Stimulated activated CD8-positive, alpha-beta memory T cell treated with anti-CD3 and anti-CD28 coated beads, Interleukin-7, amount 100 ng/mL, for 48 hours (primary cell): ENCODE results near the gene REXO4.
"Not testable (repeated sequence)": the region's sequence is repeated elsewhere in the genome, so short reads cannot be mapped to it uniquely, and the experiment has no call there.

Experiments used
- DNase-seq, 2 donors: peaks; one replicate each; pipeline ENCODE4 v3.0.0-alpha.2; 2020; ENCODE audit warnings: low read depth in 1 of 2; ENCODE audit errors: extremely low read depth in 1 of 2

Gene REXO4

DNA sequence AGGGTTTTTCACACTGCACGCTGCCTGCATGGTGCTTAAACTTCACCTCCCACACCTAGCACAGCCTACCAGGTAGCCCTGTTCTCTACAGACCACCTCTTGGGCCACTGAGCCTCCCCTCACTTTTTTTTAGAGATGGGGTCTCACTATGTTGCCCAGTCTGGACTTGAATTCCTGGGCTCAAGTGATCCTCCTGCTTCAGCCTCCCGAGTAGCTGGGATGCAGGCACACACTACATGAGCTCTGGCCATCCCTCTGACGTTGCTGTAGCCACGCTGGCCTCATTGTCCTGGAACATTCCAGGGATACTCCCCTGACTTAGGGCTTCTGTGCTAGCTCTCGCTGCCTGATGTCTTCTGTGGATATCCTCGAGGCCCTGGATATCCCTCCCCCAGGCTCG, 34.8 kb upstream of the REXO4 start:
- DNase-seq: no peak

DNA sequence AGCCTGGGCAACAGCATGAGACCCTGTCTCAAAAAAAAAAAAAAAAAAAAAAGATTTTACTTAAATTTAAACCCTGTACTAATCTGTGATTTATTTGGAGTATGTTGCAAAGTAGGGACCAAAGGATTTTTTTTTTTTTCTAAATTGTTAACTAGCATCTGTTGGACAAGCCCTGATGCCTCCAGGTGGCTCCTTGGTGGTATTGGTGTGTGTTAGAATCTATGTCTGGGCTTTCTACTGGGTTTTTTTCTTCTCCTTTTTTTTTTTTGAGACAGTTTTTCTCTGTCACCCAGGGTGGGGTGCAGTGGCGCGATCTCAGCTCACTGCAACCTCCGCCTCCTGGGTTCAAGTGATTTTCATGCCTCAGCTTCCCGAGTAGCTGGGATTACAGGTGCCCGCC, 34.1 kb upstream of the REXO4 start:
- not testable (repeated sequence) for DNase-seq

DNA sequence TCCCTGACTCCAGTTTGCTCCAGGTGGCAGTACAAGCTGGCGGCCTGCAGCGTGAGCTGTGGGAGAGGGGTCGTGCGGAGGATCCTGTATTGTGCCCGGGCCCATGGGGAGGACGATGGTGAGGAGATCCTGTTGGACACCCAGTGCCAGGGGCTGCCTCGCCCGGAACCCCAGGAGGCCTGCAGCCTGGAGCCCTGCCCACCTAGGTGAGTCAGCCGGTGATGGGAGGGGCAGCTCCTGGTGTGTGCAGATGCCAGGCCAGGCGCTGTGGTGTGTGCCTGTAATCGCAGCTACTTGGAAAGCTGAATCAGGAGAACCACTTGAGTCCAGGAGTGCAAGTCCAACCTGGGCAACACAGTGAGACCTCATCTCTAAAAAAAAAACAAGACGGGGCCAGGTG, 31.9 kb upstream of the REXO4 start:
- no peak for DNase-seq

DNA sequence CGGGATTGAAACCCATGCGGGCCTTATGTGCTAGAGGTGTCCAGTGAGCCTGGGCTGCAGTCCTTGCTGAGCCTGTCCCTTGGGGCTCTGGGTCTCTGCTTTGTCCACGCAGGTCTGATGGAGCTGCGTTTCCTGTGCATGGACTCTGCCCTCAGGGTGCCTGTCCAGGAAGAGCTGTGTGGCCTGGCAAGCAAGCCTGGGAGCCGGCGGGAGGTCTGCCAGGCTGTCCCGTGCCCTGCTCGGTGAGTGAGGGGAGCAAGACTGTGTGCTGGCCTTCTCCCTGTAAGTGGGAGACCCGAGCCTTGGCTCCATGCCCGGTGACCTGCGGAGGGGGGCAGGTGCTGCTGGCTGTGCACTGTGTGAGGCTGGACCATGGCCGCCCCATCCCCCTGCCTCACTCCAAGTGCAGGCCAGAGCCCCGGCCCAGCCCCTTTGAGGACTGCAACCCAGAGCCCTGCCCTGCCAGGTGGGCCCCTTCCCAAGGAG, 30.7 kb upstream of the REXO4 start:
- no peak for DNase-seq

DNA sequence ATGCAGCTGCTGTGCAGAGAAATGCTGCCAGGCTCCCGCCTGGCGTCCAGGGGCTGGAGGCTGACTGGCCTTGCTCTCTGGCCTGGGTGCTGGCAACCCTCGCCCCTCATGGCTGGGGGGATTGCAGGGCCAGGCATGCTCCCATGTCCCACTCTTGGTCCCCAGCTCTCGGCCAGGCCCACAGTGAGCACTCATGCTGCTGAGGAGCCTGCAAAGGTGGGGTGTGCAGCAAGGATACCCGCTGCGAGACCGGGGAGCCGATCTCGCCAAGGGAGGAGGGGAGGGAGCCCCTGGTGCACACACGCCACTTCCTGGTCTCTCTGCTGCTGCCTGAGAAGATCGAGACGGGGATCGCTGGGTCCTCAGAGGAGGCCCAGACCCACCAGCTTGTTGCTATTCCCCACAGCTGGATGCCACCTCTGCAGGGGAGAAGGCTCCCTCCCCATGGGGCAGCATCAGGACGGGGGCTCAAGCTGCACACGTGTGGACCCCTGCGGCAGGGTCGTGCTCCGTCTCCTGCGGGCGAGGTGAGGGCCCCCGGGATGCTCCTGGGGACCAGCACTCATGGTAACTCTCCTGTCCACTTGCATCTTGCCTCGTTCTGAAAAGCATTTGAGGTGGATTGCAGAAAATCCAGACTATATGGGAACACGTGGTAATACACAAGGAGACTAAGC, 27.6 kb upstream of the REXO4 start:
- DNase-seq: no peak

DNA sequence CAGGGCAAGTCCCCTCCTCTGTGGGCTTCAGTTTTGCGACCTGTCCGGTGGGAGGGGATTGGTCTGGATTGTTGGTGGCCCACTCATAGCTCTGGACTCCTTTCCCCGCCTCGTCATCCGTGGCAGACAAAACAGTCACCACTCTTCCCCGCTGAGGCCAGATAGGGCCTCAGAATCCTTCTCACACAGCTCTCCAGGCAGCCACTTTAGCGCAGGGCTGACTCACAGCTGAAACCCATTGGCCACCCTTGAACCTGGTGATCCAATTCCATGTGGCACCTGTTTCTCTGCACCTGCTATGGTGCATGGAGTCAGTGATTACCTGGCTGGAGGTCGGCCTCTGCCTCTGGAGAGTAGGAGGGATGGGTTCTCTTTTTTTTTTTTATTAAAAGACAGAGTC, 26.2 kb upstream of the REXO4 start:
- DNase-seq: no peak

DNA sequence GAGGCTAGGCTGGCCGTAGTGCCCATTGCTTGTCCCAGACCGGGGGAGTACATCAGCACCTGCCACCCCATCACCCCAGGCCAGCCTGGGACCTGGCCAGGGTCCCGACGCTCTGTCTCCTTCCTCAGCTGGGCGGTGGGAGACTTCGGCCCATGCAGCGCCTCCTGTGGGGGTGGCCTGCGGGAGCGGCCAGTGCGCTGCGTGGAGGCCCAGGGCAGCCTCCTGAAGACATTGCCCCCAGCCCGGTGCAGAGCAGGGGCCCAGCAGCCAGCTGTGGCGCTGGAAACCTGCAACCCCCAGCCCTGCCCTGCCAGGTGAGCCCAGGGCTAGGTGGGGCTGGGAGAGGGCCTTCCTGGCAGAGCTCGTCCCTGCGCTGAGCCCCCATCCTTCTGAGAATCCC, 25.4 kb upstream of the REXO4 start:
- DNase-seq: no peak

DNA sequence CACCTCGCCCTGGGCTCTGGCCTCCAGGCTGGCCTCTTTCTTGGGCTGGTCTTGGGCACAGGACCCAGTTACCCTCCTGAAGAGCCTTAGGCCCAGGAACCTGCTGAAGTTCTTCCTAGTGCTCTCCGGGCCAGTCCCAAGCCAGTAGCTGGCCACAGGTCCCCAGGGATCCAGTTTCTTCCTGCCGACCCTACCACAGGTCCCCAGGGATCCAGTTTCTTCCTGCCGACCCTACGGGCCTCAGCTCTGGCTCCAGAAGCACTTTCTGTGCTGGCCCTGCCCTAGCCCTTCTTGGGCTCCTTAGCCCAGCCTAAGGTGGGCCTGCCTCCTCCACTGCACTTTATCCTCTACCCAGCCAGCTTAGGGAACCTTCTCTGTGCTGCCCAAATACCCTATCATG, 23.8 kb upstream of the REXO4 start:
- DNase-seq: no peak

DNA sequence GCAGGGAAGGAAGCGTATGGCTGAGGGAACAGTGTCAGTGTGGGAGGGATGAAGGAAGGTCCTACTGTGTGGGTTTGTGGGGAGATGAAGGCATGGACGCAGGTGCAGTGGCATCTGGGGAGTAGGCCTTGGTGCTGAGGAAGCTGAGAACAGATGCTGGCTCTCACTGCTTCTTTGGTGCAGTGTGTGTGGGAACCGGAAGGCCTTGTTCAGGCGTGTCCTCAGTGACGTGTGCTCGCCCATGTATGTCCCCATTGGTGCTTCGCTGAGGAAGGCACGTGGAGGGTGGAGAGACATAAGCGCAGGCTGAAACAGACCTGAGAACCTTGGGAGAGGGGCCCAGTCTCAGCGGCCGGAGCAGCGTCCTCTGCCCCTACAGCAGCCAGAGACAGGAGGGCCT, 23.1 kb upstream of the REXO4 start:
- no peak for DNase-seq

DNA sequence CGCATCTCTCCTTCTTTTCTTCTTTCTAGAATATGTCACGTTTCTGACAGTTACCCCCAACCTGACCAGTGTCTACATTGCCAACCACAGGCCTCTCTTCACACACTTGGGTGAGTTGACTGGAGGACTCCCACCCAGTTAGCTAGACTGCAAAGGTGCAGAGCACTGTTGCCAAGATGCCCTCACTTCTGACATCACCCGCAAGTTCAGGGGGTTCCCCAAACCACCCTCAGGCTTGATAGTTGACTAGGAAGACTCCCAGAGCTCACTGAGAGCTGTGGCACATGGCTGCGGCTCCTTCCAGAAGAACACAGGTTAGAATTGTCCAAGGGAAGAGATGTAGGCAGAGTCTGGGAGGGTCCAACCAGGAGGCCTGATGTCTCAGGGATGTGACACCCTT, 21.5 kb upstream of the REXO4 start:
- no peak for DNase-seq

DNA sequence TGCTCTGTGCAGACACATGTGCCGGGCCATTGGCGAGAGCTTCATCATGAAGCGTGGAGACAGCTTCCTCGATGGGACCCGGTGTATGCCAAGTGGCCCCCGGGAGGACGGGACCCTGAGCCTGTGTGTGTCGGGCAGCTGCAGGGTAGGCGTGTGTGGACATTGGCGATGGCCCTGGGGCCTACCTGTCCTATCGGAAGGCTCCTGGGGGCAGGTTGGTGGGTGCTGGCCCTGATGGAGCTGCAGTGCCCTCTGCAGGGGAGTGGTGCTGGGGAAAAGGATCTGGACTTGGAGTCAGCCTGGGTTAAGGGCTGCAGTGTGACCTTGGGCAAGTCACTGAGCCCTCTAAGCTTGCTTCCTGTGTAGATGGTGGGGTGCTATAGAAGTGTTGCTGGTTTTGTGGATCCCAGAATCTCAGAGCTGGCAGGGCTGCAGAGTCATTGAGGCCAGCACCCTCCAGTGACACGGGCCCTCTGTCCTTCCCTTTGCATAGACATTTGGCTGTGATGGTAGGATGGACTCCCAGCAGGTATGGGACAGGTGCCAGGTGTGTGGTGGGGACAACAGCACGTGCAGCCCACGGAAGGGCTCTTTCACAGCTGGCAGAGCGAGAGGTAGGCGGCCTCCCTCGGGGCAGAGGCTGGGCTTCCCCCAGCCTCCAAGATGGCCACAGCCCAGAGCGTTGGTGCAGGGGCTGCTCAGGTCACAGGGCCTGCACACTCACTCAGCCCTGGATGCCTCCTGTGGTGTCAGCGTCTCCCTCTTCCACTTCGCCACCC, 20.1 kb upstream of the REXO4 start:
- no peak for DNase-seq

DNA sequence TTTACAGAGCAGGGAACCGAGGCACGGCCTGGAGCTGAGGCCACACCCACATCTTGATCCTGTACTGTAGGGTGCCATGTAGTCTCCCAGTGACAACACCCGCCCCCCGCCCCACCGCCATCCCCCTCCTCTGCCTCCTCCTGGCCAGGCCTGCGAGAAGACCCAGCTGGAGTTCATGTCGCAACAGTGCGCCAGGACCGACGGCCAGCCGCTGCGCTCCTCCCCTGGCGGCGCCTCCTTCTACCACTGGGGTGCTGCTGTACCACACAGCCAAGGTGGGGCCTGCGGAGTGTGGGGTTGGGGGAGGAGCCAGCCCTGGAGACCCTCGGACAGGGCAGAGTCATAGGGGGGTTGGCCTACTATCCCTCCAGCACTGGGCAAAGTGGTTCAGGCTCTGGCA, 18.9 kb upstream of the REXO4 start:
- DNase-seq: no peak

DNA sequence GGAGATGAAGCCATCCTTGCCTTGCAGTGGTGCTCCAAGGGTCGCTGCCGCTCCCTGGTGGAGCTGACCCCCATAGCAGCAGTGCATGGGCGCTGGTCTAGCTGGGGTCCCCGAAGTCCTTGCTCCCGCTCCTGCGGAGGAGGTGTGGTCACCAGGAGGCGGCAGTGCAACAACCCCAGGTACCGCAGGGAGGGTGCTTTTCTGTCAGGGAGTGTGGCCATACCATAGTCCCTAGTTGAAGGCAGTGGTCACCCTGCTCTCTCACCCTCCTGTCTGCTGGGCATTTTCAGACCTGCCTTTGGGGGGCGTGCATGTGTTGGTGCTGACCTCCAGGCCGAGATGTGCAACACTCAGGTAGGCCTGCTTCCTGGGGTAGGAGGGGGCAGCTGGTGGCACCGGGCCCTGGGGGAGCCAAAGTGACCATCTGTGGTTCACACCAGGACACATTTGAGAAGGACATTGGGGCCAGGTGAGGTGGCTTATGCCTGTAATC, 15.6 kb upstream of the REXO4 start:
- no peak for DNase-seq

DNA sequence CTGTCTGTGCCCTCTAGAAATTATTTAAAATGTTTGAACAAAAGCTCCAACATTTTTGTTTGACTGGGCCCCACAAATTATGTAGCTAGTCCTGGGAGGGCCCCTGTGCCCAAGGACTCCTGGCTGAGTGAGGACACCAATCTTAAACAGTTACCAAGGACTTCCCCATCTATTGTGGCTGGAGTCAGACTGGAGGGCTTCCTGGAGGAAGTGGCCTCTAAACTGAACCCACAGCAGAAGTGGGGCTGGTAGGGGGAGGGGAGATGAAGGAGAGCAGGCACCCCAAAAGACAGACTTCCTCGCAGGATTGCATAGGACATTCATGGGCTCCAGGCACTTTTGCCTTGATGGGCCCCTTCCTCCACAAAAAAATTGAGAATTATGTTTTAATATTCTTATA, 12.4 kb upstream of the REXO4 start:
- no peak for DNase-seq

DNA sequence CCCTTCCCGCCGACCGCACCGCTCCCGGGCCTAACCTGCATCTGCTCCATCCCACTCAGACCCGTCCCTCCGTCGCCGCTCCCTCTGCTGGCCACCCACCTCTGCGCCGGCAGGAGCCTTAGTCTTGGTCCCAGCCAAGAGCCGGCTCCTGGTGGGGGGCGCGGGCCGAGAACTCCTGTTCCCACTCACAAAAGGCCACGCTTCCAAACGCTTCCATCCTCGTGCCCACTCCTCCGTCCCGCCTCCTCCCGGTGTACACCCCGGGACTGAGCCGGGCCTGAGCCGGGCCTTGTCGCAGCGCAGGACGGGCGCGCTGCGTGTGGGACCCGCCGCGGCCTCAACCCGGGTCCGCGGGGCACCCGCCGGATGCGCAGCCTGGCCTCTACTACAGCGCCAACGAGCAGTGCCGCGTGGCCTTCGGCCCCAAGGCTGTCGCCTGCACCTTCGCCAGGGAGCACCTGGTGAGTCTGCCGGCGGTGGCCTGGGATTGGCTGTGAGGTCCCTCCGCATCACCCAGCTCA, 11.9 kb upstream of the REXO4 start:
- DNase-seq: no peak

DNA sequence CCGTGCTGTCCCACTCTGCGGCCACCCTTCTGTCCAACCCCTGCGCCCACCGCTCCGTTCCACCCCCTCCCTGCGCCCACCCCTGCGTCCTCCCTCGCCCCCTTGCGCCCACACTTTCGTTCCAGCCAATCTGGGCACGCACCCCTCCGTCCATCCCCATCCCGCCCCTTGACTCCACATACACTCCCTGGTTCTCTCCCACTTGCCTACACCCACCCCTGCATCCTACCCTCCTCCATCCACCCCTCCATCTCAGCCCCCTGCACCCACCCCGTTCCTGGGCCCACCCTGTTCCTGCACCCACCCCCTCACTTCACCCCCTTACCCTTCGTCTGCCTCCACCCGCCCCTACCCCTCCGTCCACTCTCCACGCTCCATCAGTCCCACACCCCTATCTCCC, 11.4 kb upstream of the REXO4 start:
- no peak for DNase-seq

DNA sequence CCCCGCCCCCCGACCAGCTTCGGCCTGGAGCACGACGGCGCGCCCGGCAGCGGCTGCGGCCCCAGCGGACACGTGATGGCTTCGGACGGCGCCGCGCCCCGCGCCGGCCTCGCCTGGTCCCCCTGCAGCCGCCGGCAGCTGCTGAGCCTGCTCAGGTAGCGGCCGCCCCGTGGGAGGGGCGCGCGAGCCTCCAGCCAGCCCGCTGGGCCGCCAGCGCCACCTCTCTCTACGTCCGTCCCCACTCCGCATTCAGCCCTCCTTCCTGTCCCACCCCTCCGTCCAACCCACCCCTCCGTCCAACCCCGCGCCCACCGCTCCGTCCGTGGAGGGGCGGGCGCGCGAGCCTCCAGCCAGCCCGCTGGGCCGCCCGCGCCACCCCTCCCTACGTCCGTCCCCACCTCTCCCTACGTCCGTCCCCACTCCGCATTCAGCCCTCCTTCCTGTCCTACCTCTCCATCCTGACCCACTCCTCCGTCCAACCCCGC, 10.8 kb upstream of the REXO4 start:
- no peak for DNase-seq

DNA sequence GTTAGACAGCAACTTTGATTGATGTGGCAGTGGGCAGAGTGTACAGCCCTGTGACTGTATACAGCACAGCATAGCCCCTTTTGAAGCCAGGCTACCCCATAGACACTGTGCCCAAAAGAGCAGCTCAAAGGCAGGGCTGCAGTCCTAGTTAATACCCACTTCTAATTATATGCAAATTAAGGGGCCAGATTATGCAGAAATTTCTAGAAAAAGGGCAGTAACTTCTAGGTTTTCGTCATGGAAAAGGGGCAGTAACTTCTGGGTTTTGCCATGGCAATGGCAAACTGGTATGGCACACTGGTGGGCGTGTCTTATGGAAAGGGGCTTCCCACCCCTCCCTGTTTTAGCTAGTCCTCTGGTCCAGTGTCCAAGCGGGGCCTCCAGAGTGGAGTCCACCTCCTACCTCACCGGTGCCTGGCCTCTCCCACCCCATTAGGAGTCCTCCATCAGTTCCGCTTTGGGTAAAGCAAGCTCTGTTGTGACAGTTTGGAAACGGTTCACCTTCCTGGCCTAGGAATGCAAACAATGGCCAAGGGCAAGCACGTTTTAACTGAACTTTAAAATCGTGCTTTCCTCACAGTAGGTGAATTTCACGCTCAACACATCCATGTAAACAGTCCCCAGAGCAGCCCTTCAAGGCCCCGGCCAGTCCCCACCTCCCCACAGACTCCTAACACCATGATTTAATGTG, 10.0 kb upstream of the REXO4 start:
- DNase-seq: no peak

DNA sequence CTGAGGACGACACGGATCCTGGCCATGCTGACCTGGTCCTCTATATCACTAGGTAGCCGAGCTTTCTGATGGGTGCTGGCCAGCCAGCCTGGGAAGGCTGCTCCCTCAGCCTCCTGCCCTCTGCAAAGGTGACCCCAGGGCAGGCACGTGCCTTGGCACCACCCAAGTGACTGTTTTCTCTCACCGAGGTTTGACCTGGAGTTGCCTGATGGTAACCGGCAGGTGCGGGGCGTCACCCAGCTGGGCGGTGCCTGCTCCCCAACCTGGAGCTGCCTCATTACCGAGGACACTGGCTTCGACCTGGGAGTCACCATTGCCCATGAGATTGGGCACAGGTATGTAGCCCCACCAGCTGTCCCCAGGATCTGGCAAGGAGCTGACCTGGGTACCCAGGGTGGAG, 8.2 kb upstream of the REXO4 start:
- DNase-seq: no peak

DNA sequence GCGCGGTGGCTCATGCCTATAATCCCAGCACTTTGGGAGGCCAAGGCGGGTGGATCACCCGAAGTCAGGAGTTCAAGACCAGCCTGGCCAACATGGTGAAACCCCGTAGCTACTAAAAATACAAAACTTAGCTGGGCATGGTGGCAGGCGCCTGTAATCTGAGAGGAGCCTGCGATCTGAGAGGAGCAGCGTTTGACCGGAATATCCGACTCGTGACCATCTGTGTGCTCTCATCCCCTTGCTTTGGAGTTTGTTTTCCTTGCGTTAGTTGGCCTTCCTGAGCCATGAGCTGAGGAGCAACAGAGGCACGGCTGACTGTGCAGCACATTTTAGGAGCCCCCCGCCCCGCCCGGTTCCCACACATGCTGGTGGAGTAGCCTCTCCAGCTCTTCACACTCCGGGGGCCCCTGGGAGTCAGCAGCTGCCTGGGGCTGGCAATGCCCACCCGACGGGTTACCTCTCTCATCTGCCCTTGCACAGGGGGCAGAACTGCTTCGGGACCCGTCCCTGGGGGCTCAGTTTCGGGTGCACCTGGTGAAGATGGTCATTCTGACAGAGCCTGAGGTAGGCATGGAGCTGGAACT, 7.3 kb upstream of the REXO4 start:
- no peak for DNase-seq

DNA sequence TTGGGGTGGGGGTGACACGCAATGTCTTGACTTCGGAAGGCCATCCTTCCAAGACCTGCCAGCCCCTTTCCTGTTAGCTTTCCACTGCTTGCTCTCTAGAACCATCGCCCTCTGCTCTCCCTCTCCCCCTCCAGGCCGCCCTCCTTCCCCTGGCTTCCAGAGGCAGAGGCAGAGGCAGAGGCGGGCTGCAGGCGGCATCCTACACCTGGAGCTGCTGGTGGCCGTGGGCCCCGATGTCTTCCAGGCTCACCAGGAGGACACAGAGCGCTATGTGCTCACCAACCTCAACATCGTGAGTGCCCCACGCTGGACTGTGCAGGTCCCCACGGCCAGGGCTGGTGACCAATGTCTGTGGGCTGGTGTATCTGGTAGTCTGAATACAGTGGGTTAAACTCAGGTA, 6.4 kb upstream of the REXO4 start:
- DNase-seq: no peak
